Kidney tubule cell (primary cell): ENCODE measurements around the gene LSM3.

Experiments used
- DNase-seq: peaks from one replicate; pipeline ENCODE4 v3.0.0-alpha.2; 2018; ENCODE audit warnings: low spot score

LSM3 gene

DNA sequence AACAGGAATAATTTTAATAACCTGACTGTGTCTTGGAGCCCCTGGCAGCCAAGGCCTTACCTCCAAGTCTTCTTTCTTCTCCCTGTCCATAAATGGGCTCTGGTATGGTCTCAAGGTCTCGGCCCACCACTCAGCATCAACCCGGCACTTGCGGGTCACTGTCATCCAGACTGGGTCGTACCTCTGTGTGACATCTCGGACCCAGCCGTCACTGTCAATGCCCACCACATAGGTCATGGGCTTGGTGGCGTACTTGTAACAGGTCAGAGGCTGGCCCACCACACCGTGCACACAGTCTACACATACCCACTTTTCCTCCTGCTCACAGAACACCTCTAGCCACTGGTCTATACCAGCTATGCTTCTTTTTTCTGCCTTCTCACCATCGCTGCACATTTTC, 20.7 kb upstream of the LSM3 start:
- no peak for DNase-seq

DNA sequence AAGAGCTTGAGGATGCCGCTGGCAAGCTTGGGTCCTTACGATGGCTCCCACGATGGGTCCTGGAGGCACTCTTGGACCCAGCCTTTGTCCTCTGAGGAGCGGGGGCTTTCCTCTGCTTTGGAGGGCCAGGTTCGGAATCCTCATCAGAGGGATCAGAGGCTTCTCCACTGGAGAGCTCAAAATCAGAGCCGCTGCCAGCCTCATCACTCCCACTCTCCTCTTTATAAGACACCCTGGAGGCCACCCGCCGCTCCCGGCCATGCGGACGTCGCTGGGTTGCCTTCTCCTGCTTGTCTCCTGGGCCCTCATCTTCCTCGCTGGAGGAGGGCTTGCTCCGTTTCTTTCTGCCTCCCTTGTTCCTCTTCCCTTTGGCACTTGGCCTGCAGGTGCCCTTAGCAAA, 20.2 kb upstream of the LSM3 start:
- no peak for DNase-seq

DNA sequence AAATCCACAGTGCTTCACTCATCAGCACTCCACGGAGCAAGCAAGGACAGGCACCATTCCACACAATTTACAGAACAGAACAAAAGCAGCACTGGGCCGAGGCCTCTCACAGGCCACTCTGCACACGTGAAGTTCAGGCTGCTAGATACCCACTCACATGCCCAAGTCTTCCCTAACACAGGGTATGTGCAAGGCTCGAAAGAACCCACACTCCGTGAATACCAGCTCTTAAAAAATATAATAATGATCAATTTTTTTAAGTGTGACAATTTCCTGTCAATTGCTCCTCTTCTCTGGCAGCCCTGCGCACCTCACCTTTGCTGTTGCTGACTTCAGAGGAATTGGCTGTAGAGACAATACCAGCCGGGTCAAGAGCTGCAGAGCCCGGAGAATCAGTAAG, 19.2 kb upstream of the LSM3 start:
- no peak for DNase-seq

DNA sequence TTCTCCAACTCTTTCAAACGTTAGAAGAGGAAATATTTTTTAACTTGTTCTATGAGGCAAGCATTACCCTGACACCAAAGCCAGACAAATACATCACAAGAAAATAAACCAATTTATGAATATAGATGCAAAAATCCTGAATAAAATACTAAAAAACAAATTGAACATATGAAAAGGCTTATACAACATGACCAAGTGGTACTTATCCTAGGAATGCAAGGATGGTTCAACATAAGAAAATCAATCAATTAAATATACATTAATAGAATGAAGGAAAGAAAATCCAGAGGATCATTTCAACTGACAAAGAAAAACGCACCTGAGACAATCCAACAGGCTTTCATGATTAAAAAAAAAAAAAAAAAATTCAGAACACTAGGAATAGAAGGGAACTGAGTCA, 17.3 kb upstream of the LSM3 start:
- DNase-seq, result no peak

DNA sequence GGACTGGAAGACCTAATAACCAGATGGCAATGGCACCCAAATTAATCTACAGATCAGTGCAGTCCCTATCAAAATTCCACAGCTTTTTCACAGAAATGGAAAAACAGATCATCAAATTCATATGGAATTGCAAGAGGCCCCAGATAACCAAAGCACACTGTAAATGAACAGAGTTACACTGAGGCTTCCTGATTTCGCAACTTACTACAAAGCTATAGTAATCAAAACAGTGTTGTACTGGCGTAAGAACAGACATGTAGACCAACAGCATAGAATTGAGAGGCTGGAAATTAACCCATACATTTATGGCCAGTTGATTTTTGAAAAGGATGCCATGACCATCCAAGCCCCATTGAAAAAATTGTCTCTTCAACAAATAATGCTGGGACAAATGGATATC, 16.4 kb upstream of the LSM3 start:
- no peak for DNase-seq

DNA sequence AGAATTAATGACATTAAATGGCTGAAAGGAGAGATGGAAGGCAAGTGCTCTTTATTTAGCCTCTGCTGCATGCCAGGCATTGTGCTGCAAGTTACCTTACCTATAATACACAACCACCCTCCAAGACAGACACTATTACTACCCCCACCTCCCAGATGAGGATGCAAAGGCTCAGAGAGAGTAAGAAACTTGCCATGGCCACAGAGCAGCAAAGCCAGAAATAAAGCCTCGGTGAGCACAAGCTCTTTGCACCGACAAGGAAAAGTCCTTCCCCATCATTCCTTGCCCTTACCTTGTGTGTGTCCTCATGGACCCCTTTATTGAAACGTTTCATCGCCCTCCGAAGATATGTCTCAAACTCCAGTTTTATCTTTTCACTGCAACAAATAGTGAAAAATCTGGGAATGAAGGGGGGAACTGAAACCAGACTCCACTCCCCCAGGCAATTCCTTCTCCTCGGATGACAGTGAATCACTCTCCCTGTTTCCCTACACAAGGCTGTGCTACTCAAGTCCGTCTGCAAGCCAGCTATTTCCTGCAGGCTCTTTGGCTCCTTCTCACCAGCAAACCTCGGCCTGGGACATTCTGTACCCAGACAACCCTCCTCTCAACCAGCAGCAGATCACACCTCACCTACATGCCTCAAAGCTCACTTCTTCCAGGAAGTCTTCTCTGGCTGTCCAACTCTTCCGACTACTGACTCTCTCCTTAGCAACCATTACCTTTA, 11.6 kb upstream of the LSM3 start:
- DNase-seq, result no peak

DNA sequence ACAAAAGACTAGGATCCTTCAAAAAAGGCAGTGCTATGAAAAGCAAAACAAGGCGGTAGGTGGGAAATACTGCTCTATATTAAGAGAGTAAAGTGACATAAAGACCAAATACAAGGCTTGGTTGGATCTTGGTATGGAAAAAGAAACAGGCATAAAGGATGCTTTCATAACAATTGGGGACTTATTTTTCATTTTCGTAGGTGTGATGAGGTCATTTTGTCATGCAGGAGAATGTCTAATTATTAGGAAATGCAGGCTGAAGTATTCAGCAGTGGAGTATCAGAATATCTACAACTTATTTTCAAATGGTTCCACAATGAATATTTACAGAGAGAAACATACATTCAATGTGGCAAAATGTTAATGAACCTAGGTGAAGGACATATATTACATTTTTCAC, 9.2 kb upstream of the LSM3 start:
- no peak for DNase-seq

DNA sequence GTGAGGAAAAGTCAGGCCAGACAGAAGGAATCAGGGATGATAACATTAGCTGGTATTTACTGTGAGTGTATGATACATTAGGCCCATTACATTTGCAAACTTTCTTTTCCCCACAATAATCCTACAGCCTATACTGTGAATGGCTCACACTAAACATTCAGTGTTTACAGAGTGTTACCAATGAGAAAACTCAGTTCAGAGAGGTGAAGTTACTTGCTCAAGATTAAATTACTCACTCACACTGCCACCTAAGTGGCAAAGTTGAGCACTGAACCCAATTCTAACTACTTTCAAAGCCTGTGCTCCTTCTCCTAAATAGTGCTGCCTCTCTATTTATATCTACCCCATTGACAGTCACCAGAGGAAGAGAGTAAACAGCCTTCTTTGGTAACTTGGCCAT, 8.7 kb upstream of the LSM3 start:
- DNase-seq, result no peak

DNA sequence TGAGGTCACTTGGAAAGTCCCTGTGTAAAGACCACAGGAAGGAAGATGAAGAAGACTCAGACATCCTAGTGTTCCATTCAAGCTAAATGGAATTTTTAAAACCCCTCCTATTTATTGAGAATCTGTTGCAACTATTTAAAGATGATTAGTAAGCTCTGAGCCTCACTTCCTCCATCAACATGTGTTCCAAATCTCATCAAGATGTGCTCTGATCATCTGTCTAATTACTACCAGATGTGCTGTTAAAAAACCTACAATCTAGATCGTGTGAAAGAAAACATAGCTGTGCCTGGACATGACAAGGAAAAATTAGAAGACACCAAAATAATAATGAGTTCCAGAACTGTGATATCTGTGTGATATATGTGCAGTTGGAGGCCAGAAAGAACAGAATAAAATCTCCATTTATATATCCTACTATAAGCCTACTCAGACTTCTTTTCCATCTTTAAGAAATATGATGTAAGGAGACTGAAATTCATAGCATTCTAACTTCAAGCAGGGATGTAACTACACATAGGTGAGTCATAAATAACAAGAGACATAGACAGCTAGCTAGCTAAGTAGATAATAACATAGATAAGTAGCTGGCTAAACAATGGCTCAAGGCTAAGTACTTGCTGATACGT, 8.0 kb upstream of the LSM3 start:
- peak; percentile 29 for DNase-seq

DNA sequence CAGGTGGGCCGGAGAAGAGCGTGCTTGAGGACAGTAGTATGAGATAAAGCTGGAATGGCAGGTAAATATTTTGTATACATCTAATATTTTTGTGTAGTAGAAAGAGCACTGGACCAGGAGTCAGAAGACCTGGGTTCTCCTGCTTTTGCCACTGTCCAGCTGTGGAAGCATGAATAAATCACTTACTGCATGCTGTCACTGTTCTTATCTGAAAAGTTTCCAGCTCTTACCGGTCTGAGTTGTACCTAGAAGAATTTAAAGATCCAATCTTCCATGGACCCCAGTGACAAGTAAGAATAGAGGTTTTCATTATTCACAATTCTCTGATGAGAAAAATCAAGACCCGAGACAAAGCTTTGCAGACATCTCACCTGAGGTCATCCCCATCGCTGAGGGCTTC, 6.1 kb upstream of the LSM3 start:
- no peak for DNase-seq

DNA sequence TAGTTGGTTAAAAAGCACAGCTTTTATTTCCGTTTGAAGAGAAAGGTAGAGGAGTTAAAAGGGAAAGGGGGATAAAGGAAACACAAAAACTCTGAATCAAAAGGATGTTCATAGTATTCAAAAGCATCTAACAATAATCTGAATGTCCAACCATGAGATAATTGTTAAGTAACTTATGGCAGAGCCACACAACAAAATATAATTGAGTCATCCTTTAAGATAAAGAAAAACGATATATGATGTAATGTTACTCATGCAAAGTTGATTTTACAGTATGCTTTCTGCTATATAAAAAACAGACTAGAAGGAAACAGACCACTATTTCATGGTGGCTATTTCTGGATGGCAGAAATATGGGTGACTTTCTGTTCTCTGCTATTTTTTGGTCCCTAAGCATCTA, 4.1 kb upstream of the LSM3 start:
- DNase-seq, result no peak

DNA sequence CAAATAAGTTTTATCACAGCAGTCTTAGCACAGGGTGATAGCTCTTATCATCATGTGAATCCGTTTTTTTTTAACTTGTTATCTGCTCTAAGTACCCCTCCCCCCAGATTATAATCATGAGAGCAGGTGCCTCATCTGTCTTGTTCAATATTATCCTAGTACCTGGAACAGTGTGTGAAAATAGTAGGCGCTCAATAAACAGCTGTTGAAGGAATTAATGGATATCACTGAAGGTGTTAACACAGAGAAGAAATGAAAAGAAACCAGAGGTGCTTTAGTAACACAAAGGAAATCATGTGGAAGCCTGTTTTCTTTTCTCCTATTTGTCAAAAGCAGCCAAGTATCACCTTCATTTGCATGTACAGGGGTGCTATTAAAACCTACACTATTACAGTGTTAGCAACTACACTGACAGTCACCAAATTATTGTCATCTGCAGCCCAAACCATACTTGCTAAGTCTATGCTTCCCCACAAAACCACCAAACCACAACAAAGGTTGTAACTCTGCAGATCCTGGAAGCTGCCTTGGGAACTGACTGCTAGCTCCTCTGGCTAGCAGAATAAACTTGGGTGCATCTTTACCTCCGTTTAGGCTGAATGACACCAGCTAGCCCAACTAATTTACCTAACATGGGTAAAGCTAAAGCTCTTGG, 3.1 kb upstream of the LSM3 start:
- DNase-seq, result peak; percentile 13

DNA sequence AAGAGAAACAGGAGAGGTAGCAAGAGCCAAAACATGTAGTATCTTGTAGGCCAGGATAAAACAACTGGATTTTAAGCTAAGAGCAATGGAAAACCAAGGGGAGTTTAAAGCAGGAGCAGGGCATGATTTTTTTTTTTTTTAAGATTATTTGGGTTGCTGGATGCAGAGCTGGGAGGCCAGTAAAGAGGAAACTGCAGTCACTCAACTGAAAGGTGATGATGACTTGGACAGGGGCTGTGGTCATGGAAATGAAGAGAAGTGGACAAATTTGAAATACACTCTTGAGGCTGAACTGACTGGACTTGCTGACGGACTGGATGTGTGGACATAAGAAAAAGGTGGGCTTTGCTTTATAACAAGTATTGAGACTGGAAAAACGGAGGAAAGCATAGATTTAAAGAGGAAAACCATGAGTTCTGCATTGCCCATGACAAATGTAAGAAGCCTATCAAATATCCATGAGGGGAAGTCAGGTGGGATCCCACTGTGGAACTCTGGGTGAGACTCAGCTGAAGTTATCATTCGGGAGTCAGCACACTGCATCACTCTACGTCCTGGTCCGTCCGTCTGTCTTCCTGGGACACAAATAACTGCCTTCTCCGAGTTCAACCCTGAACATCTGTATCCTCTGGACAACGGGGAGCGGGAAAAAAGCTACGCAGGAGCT, 904 bp upstream of the LSM3 start:
- DNase-seq, result peak; percentile 19

DNA sequence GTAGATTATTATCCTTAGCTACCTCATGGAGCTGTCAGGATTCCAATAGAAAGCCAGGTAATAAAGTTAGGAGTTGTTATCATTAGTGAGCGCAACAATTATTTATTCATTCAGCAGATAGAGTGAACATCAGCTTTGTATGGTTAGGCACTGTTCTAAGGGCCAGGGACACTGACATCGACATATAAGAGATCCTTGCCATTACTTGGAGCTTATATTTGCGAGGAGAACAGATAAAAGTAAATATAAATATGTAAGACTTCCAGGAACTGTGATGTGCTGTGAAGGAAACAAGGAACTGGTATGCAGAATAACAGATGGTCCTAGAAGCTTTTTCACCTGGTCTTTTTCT, 473 bp downstream of the LSM3 start:
- no peak for DNase-seq

DNA sequence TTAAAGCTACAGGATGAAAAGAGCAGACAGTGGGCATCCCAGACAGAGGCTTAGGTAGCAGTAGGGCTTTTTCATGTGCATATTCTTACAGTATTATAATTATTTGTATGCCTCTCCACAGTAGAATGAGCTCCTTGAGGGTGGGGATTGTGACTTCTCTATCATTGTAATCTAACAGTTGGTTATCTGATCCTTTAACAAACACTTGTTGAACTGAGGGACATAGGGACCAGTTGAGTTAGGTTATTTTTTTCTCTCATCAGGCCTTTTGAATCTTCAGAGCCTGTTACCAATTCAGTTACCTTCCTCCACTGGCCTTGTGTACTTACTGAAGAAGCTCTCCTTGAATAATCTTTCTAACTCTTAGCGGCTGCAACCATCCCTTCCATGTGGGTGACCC, 1.2 kb downstream of the LSM3 start:
- DNase-seq, result no peak

DNA sequence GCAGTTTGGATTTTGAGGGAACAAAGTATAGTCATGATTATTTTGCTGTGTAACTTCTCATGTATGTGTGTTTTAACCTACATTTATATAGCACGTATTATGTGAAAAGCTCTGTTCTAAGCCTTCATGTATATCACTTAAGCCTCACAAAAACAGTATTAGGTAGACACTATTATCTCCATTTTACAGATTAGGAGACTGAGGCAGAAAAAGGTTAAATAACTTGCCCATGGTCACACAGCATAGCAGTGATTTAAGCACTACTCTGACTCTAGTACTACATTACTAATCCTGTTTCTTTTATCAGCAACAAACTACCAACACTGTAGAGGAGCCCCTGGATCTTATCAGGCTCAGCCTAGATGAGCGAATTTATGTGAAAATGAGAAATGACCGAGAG, 2.6 kb downstream of the LSM3 start:
- DNase-seq, result no peak

DNA sequence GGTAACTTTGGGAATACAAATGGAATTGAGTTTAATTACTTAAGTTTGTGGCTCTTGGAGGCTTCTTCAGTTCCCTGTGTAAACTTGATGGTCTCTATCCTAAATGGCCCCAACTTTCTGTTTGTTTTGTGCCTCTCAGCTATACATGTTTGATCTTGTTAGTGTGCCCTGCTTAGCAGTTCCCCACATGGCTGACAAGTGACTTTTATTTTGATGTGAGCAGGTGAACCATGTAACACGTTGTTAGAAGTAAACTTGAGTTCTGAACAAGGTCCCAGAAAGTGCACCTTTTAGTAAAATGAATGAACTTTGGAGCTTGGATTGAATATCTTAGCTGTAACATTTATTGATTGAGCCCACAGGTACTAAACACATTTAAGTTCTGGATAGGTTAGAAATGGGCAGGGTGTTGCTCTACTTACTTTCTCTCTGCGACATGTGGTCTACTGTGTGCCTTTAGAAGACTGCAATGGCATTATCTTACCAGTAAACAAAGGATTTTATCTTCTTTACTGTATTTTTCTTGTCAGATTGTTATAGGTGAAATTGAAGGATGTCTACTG, 4.5 kb downstream of the LSM3 start:
- no peak for DNase-seq

DNA sequence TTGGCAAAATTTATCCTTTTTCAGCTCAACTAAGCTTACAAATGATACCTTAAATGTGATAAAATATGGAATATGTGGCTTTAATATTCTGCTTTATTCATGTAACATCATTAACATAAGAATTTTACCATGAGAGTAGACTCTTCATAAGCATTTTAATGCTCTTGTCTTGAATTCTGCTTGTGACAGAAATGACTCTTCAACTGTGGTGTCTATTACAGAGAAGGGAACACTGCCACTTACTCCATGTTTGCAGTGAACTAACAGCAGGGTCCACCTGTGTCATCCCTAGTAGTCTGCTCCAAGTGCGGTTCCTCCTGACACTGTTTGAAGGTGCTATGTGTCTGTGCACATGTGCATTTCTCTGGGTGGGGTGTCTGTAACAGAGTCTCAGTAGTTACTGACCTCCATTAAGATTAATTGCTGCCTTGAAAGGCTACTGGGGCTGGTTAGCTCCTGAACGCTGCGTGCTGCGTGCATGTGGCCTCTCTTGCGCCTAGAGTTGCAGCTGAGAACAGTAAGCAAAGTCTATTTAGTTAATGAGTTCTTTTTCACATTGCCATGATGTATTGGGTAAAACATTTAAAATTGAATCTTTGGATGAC, 8.3 kb downstream of the LSM3 start:
- DNase-seq, result no peak

DNA sequence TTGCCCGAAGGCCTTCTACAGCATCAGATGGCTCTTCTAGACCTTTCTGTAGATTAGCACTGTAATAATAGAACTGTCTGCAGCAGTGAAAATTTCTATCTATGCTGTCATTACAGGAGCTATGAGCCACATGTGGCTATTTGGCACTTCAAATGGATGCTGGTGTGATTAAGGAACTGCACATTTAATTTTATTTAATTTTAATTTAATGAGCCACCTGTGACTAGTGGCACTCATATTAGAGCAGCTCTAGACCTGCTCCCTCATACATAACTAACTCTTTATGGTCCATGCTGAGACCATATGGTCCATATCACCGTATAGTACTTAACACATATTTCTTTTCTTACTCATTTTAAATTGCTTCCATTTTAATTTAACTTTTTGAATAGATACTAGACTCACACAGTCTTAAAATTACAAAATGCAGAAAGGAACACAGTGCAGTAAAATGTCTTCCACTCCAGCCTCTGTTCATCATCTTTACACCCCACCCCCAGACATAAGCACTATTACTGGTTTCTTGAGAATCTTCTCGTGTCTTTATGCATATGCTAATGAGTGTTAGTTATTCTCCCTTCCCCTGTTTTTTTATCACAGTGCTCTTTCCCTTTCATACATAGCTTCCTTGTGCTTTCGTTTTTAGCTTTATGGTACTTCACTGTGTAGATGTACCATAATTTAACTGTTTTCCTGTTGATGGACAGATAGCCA, 9.6 kb downstream of the LSM3 start:
- no peak for DNase-seq

DNA sequence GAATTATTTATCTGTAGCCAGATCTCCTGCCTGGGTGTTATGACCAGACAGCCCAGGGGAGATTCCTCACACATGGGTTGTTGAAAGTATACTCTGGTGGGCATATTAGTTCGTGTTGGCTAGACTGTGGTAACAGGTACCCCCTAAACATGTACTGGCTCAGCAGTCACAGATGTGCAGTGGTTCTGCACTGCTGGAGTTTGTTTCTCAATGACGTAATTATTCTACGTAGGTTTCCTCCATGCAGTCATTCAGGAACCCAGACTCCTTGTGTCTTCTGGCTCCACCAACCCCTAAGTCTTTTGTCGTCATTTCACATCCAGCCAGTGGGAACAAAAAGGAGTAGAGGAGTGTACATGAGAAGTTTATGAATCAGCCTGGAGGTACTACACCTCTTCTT, 16.2 kb downstream of the LSM3 start:
- no peak for DNase-seq

DNA sequence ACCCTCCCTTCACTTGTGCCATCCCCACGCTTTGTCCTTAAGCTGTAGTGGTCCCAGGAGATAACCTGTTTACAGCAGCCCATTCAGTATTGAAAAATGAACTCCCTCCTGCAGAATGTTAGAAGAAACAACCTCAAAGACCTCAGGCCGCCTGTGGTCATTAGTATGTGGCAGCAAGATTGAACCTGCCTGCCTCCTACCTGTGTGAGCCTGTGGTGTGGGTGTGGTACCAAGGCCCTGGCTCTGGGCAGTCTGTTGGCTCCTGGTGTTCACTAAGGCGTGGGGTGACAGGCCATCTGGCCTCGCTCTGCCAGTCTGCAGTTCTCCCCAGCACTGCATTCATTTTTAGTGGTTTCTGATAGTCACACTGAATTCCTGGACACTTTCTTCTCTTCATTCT, 21.0 kb downstream of the LSM3 start:
- no peak for DNase-seq

DNA sequence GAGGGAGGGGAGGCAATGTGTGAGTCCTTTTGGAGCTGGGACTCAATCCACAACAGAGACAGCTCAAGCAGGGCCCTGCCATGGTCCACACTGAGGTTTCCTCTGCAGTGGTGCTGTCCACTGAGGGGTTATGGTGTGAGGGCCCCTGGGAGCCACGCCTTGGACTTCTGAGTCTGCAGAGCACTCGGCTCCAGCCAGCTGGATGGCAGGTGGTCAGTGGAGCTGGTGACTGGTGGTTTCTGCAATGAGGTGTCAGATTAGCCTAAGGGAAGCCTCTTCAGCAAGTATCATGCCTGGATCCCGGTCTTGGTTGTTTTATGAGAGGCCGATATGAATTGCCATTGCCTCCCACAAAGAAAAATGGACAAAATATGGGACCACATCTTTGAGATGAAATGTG, 21.7 kb downstream of the LSM3 start:
- DNase-seq, result no peak
